Activated naive CD4-positive, alpha-beta T cell treated with anti-CD3 and anti-CD28 coated beads for 36 hours (primary cell): Measurements from ENCODE around the gene ESYT1. TPM values are rescaled to one million over a fixed set of nuclear protein-coding genes. Genes with fewer than 3 reads are reported as not detected.
A peak's percentile ranks its signal among the peaks of the same experiment; 100 is the strongest.

Experiments used
- CTCF ChIA-PET: fragments of 350-600 bp; sonication (Branson Sonifier 250); formaldehyde crosslinking; loops from one replicate; lab custom pipeline; 2021; ENCODE audit warnings: antibody characterized with exemption; lab: Charles Lee
- DNase-seq: peaks from one replicate; pipeline ENCODE4 v3.0.0-alpha.2; 2020
- H3K27ac Mint-ChIP-seq: one replicate; pipeline ENCODE4 v1.8.0; 2021; ENCODE audit warnings: mild to moderate bottlenecking, mixed read lengths
- H3K27me3 Mint-ChIP-seq: one replicate; pipeline ENCODE4 v1.8.0; 2021; ENCODE audit warnings: low read depth, mixed read lengths
- H3K36me3 Mint-ChIP-seq: one replicate; pipeline ENCODE4 v1.8.0; 2021; ENCODE audit warnings: low read depth, mixed read lengths
- H3K4me1 Mint-ChIP-seq: one replicate; pipeline ENCODE4 v1.8.0; 2021; ENCODE audit warnings: low read depth, mixed read lengths
- H3K4me3 Mint-ChIP-seq: one replicate; pipeline ENCODE4 v1.8.0; 2021; ENCODE audit warnings: mild to moderate bottlenecking, moderate library complexity, mixed read lengths
- H3K9me3 Mint-ChIP-seq: one replicate; pipeline ENCODE4 v1.8.0; 2021; ENCODE audit warnings: mixed read lengths
- intact Hi-C: fragments of 100-400 bp; cut with micrococcal nuclease; formaldehyde crosslinking; loops from one replicate; pipeline ENCODE4 v1.15.1; 2023
- total RNA-seq, 2 experiments: library from RNA; stranded (reverse); gene quantifications; one replicate each; pipeline ENCODE4 v1.2.3, GENCODE V29; 2021

ESYT1 gene
- 10 to 100 TPM; 87.4 to 88.9 TPM for total RNA-seq

- intact Hi-C loops: loop anchor here (1.0 to 2.0 kb wide), 3 partner anchors 23 to 321 kb away; partner anchors contain the start of genes CS, PA2G4 and TIMELESS
- H3K4me3 Mint-ChIP-seq: peak within 1 kb of the TSS; percentile 91
- CTCF ChIA-PET: interaction anchor here (0.5 to 3.5 kb wide), 13 partner anchors 9 to 310 kb away, joined by 3 to 28 read pairs (median 4); partner anchors contain the start of genes ANKRD52, ORMDL2, RNF41 and SARNP
- peak within 1 kb of the TSS; percentile 86 for H3K27ac Mint-ChIP-seq
- H3K4me1 Mint-ChIP-seq: peaks cover 55% of the 10 kb centered on the region
- H3K36me3 Mint-ChIP-seq: peaks cover 29% of the 10 kb centered on the region
- no peaks in the 10 kb centered on the region for H3K27me3 Mint-ChIP-seq
- peak; percentile 99 for DNase-seq
- no peaks in the 10 kb centered on the region for H3K9me3 Mint-ChIP-seq
Observed at GRCh38 chr12:56127888-56128669, at the start of gene ESYT1. ESYT1 (plus strand) TSS chr12:56128267; CDS start chr12:56128320, 53 bp downstream.

- Mint-ChIP-seq H3K9me3 (no peaks in the 10 kb centered on the region), H3K36me3 (no peaks in the 10 kb centered on the region), H3K27ac (no peak overlapping the region), H3K4me1 (peaks cover 12% of the 10 kb centered on the region), H3K27me3 (peaks cover 17% of the 10 kb centered on the region), H3K4me3 (peak overlapping the region; percentile 76)
- no peak for DNase-seq
- intact Hi-C loops: no loop called here
- CTCF ChIA-PET: interaction anchor here (0.6 to 1.1 kb wide), 3 partner anchors 10 to 337 kb away, joined by 3 read pairs; partner anchors contain the start of gene ZC3H10
Observed at GRCh38 chr12:56078427-56078826, 49.6 kb upstream of the ESYT1 start.

- Mint-ChIP-seq H3K9me3 (no peaks in the 10 kb centered on the region), H3K27me3 (peaks cover 17% of the 10 kb centered on the region), H3K4me1 (peaks cover 12% of the 10 kb centered on the region), H3K27ac (no peak overlapping the region), H3K4me3 (peak overlapping the region; percentile 76), H3K36me3 (no peaks in the 10 kb centered on the region)
- intact Hi-C loops: loop anchor here (1.0 kb wide), 2 partner anchors 25 to 39 kb away; partner anchors contain the start of genes PA2G4 and ZC3H10
- CTCF ChIA-PET: interaction anchor here (0.8 to 1.0 kb wide), 3 partner anchors 10 to 32 kb away, joined by 3 to 4 read pairs (median 4); partner anchors contain the start of gene PA2G4
- DNase-seq: peak; percentile 70
Observed at GRCh38 chr12:56078931-56079722, 48.9 kb upstream of the ESYT1 start.

- peak; percentile 81 for DNase-seq
- CTCF ChIA-PET: interaction anchor here (0.8 to 1.0 kb wide), 4 partner anchors 9 to 31 kb away, joined by 3 to 4 read pairs (median 4); partner anchors contain the start of gene PA2G4
- Mint-ChIP-seq H3K27ac (no peak within 1 kb of the TSS), H3K4me1 (peaks cover 12% of the 10 kb centered on the region), H3K36me3 (no peaks in the 10 kb centered on the region), H3K27me3 (peaks cover 17% of the 10 kb centered on the region), H3K4me3 (peak within 1 kb of the TSS; percentile 76), H3K9me3 (no peaks in the 10 kb centered on the region)
- intact Hi-C loops: loop anchor here (1.0 to 5.0 kb wide), 3 partner anchors 24 to 38 kb away; partner anchors contain the start of genes PA2G4 and ZC3H10
Observed at GRCh38 chr12:56079723-56080555, 48.1 kb upstream of the ESYT1 start, which contains the start of gene ERBB3. ERBB3 (plus strand) TSS chr12:56080165; CDS start chr12:56080301, 136 bp downstream.

GRCh38 chr12:56080556-56081138 lies 47.4 kb upstream of the ESYT1 start:
- no peak for DNase-seq
- CTCF ChIA-PET: interaction anchor here (1.0 to 1.3 kb wide), 3 partner anchors 16 to 85 kb away, joined by 3 to 4 read pairs (median 4); no protein-coding TSS in a partner anchor
- intact Hi-C loops: loop anchor here (5.0 kb wide), 1 partner anchor 33 kb away; no protein-coding TSS in a partner anchor
- Mint-ChIP-seq H3K27ac (no peak overlapping the region), H3K9me3 (no peaks in the 10 kb centered on the region), H3K4me1 (peaks cover 12% of the 10 kb centered on the region), H3K27me3 (peaks cover 17% of the 10 kb centered on the region), H3K4me3 (peak overlapping the region; percentile 76), H3K36me3 (no peaks in the 10 kb centered on the region)

GRCh38 chr12:56081393-56082347 lies 46.4 kb upstream of the ESYT1 start:
- peaks cover 12% of the 10 kb centered on the region for H3K4me1 Mint-ChIP-seq
- CTCF ChIA-PET: interaction anchor here (0.6 to 1.3 kb wide), 3 partner anchors 34 to 292 kb away, joined by 3 to 4 read pairs (median 4); no protein-coding TSS in a partner anchor
- no peak overlapping the region for H3K4me3 Mint-ChIP-seq
- intact Hi-C loops: loop anchor here (5.0 kb wide), 1 partner anchor 34 kb away; no protein-coding TSS in a partner anchor
- H3K9me3 Mint-ChIP-seq: no peaks in the 10 kb centered on the region
- H3K36me3 Mint-ChIP-seq: no peaks in the 10 kb centered on the region
- no peak overlapping the region for H3K27ac Mint-ChIP-seq
- no peak for DNase-seq
- H3K27me3 Mint-ChIP-seq: peaks cover 17% of the 10 kb centered on the region

- Mint-ChIP-seq H3K36me3 (no peaks in the 10 kb centered on the region), H3K27ac (no peak overlapping the region), H3K9me3 (no peaks in the 10 kb centered on the region), H3K4me1 (peaks cover 12% of the 10 kb centered on the region), H3K4me3 (no peak overlapping the region), H3K27me3 (peaks cover 17% of the 10 kb centered on the region)
- CTCF ChIA-PET: interaction anchor here (0.6 to 1.2 kb wide), 2 partner anchors 15 to 279 kb away, joined by 3 to 4 read pairs; no protein-coding TSS in a partner anchor
- intact Hi-C loops: loop anchor here (5.0 kb wide), 1 partner anchor 35 kb away; no protein-coding TSS in a partner anchor
- DNase-seq: no peak
Observed at GRCh38 chr12:56082382-56082781, 45.7 kb upstream of the ESYT1 start.

GRCh38 chr12:56082967-56083366 lies 45.1 kb upstream of the ESYT1 start:
- Mint-ChIP-seq H3K4me1 (peaks cover 12% of the 10 kb centered on the region), H3K9me3 (no peaks in the 10 kb centered on the region), H3K27ac (no peak overlapping the region), H3K4me3 (no peak overlapping the region), H3K36me3 (no peaks in the 10 kb centered on the region), H3K27me3 (peaks cover 17% of the 10 kb centered on the region)
- no peak for DNase-seq
- intact Hi-C loops: loop anchor here (5.0 kb wide), 1 partner anchor 36 kb away; no protein-coding TSS in a partner anchor
- CTCF ChIA-PET: interaction anchor here (0.6 to 1.4 kb wide), 3 partner anchors 14 to 279 kb away, joined by 3 to 4 read pairs (median 4); no protein-coding TSS in a partner anchor

- peaks cover 13% of the 10 kb centered on the region for H3K27me3 Mint-ChIP-seq
- DNase-seq: peak; percentile 55
- no peaks in the 10 kb centered on the region for H3K9me3 Mint-ChIP-seq
- intact Hi-C loops: loop anchor here (1.0 to 5.0 kb wide), 3 partner anchors 19 to 38 kb away; partner anchors contain the start of genes PA2G4 and RPL41
- H3K4me3 Mint-ChIP-seq: no peak overlapping the region
- CTCF ChIA-PET: interaction anchor here (0.5 to 3.2 kb wide), 13 partner anchors 11 to 340 kb away, joined by 3 to 22 read pairs (median 3); partner anchors contain the start of gene PA2G4
- H3K36me3 Mint-ChIP-seq: no peaks in the 10 kb centered on the region
- no peak overlapping the region for H3K27ac Mint-ChIP-seq
- peaks cover 8% of the 10 kb centered on the region for H3K4me1 Mint-ChIP-seq
Observed at GRCh38 chr12:56084958-56085543, 43.0 kb upstream of the ESYT1 start.
